HCT116 (cell line): ENCODE data around the gene RHBDD1. TPM values are rescaled to one million over a fixed set of nuclear protein-coding genes. Genes with fewer than 3 reads are reported as not detected.

ENCODE experiments used
- ATAC-seq: fragments of 200-7000 bp; cut with Tn5 transposase; 2 replicates; pipeline ENCODE4 v1.9.1; 2020; ENCODE audit warnings: mild to moderate bottlenecking, moderate library complexity
- BruUV-seq: library from RNA; stranded (reverse); fragments of 400-500 nt; replicated peaks from 2 replicates; lab custom pipeline; 2021; lab: Mats Ljungman, UMichigan
- CTCF ChIA-PET: fragments of 300-600 bp; sonication (Branson Sonifier 250); formaldehyde crosslinking; loops from one replicate; lab custom pipeline; 2021; ENCODE audit warnings: antibody characterized with exemption; lab: Charles Lee
- POLR2A ChIA-PET: fragments of 300-600, 350-600 bp; sonication (Branson Sonifier 250); formaldehyde crosslinking; loops from one replicate; lab custom pipeline; 2021; ENCODE audit warnings: antibody characterized with exemption; lab: Charles Lee
- RAD21 ChIA-PET, 2 experiments: fragments of 300-600 bp; sonication (Branson Sonifier 250); formaldehyde crosslinking; loops; one replicate each; lab custom pipeline; 2023; ENCODE audit warnings: low total read pairs in 2 of 2; ENCODE audit not compliant: uncharacterized antibody in 2 of 2, unreplicated experiment in 2 of 2, low non-redundant PET in 1 of 2; lab: Charles Lee
- DNase-seq: peaks from one replicate; pipeline ENCODE4 v3.0.0-alpha.2; 2010; ENCODE audit warnings: low read depth, low spot score
- H2AFZ ChIP-seq: fragments of 200-600 bp; shearing (Covaris generic), sonication (generic); 2 replicates; pipeline ENCODE4 v1.6.1; 2017; ENCODE audit warnings: low read depth, mixed run types, mixed read lengths, antibody characterized with exemption, low read length; ENCODE audit not compliant: poor library complexity, severe bottlenecking
- H3K27ac ChIP-seq: 2 replicates; pipeline ENCODE4 v1.5.1; 2012; ENCODE audit warnings: low read depth, low read length
- H3K27me3 ChIP-seq: fragments of 200-600 bp; sonication (generic); 2 replicates; pipeline ENCODE4 v1.6.1; 2016; ENCODE audit warnings: mixed run types, low read length, mixed read lengths; ENCODE audit not compliant: insufficient read depth
- H3K36me3 ChIP-seq, 2 experiments: fragments of 200-500 bp in 1 of 2; fragments of 200-600 bp in 1 of 2; sonication (Bioruptor generic) in 1 of 2; sonication (generic) in 1 of 2; 2 replicates each; pipeline versions ENCODE4 v1.5.1 to v1.6.1; 2014 to 2016; ENCODE audit warnings: low read length in 2 of 2, inconsistent platforms in 1 of 2, mixed read lengths in 1 of 2, mixed run types in 1 of 2; ENCODE audit not compliant: insufficient read depth in 2 of 2, control insufficient read depth in 1 of 2
- H3K4me1 ChIP-seq, 2 experiments: fragments of 200-600 bp in 1 of 2; sonication (generic) in 1 of 2; 2 replicates each; pipeline versions ENCODE4 v1.5.1 to v1.6.1; 2012 to 2017; ENCODE audit warnings: low read length in 2 of 2, inconsistent platforms in 1 of 2, mild to moderate bottlenecking in 1 of 2, mixed read lengths in 1 of 2, mixed run types in 1 of 2, moderate library complexity in 1 of 2; ENCODE audit not compliant: insufficient read depth in 2 of 2, control insufficient read depth in 1 of 2
- H3K4me2 ChIP-seq: fragments of 200-600 bp; sonication (generic); 2 replicates; pipeline ENCODE4 v1.6.1; 2017; ENCODE audit warnings: mixed run types, low read length, mixed read lengths
- H3K4me3 ChIP-seq, 2 experiments: fragments of 200-600 bp in 1 of 2; sonication (generic) in 1 of 2; replicated peaks in 1 of 2; 2 replicates each; pipeline ENCODE4 v1.5.1; 2011 to 2016; ENCODE audit warnings: low read length in 2 of 2, control low read depth in 1 of 2, low read depth in 1 of 2, mild to moderate bottlenecking in 1 of 2, mixed read lengths in 1 of 2, mixed run types in 1 of 2
- H3K79me2 ChIP-seq: fragments of 200-600 bp; sonication (generic); 2 replicates; pipeline ENCODE4 v1.6.1; 2017; ENCODE audit warnings: mild to moderate bottlenecking, mixed run types, low read length, moderate library complexity, mixed read lengths; ENCODE audit not compliant: insufficient read depth
- H3K9ac ChIP-seq: fragments of 200-600 bp; sonication (generic); 2 replicates; pipeline ENCODE4 v1.6.1; 2016; ENCODE audit warnings: low read length, mixed read lengths
- H3K9me2 ChIP-seq: fragments of 200-600 bp; sonication (generic), shearing (Covaris generic); 2 replicates; pipeline ENCODE4 v1.6.1; 2017; ENCODE audit warnings: mixed run types, mild to moderate bottlenecking, moderate library complexity; ENCODE audit not compliant: insufficient read depth
- H3K9me3 ChIP-seq, 2 experiments: fragments of 200-500 bp in 1 of 2; fragments of 200-600 bp in 1 of 2; sonication (Bioruptor generic) in 1 of 2; sonication (generic) in 1 of 2; 2 replicates each; pipeline ENCODE4 v1.6.1; 2014 to 2017; ENCODE audit warnings: low read length in 2 of 2, mixed read lengths in 2 of 2, inconsistent platforms in 1 of 2, low read depth in 1 of 2, mild to moderate bottlenecking in 1 of 2, mixed run types in 1 of 2, moderate library complexity in 1 of 2; ENCODE audit not compliant: control insufficient read depth in 1 of 2, insufficient read depth in 1 of 2
- H4K20me1 ChIP-seq: fragments of 200-600 bp; sonication (generic), shearing (Covaris generic); 2 replicates; pipeline ENCODE4 v1.6.1; 2017; ENCODE audit warnings: mixed run types, mild to moderate bottlenecking, moderate library complexity; ENCODE audit not compliant: insufficient read depth
- ATF3 ChIP-seq: IDR thresholded peaks from 2 replicates; pipeline ENCODE4 v1.6.1; 2012
- CEBPB ChIP-seq: IDR thresholded peaks from 2 replicates; pipeline ENCODE4 v1.6.1; 2012; ENCODE audit warnings: low read depth
- FOSL1 ChIP-seq: IDR thresholded peaks from 2 replicates; pipeline ENCODE4 v1.6.1; 2012; ENCODE audit warnings: low read depth
- JUND ChIP-seq: IDR thresholded peaks from 2 replicates; pipeline ENCODE4 v1.6.1; 2012
- POLR2A ChIP-seq: IDR thresholded peaks from 2 replicates; pipeline ENCODE4 v1.7.0; 2011; ENCODE audit warnings: borderline replicate concordance; ENCODE audit not compliant: insufficient read depth, insufficient read length; ENCODE audit errors: extremely low read depth
- SRF ChIP-seq: IDR thresholded peaks from 2 replicates; pipeline ENCODE4 v1.6.1; 2012; ENCODE audit warnings: low read depth
- TCF7L2 ChIP-seq: IDR thresholded peaks from 2 replicates; pipeline ENCODE4 v1.7.0; 2011; ENCODE audit warnings: borderline replicate concordance, inconsistent platforms; ENCODE audit not compliant: insufficient read depth, insufficient read length; ENCODE audit errors: extremely low read depth
- ZBTB33 ChIP-seq: IDR thresholded peaks from 2 replicates; pipeline ENCODE4 v1.6.1; 2011; ENCODE audit warnings: mild to moderate bottlenecking, low read length, moderate library complexity; ENCODE audit not compliant: insufficient replicate concordance; ENCODE audit errors: extremely low read depth
- intact Hi-C: fragments of 100-400 bp; cut with micrococcal nuclease; formaldehyde crosslinking; loops from 2 replicates; pipeline ENCODE4 v1.10.0; 2022
- total RNA-seq: library from RNA; stranded (reverse); gene quantifications from one replicate; pipeline ENCODE4 v1.2.1, GENCODE V29; 2021; ENCODE audit not compliant: unreplicated experiment
- TF ChIP-seq, protein P1 (sequence below): IDR thresholded peaks from 2 replicates; pipeline ENCODE4 v1.6.1; 2012; ENCODE audit warnings: low read depth

Gene RHBDD1
- total RNA-seq, 1 experiment from 2014 or later = 73.8 TPM

DNA sequence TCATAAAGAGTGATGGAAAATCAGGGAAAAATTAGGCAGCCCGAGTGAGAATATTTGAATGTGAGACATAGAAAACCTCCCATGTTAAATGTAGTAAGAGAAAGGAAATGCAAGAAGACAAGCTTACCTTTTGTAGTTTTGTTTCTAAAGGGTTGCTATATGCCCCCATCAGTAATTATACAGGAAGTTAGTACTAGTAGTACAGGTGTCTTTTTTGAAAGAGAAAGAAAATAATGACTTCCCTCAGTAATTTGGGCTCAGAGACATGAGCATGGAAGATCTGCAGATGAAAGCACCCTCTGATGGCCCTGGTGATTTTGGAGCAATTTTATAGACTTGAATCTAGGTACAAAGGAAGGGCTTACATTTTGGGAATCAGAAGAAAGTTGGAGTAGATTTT lies 80.8 kb downstream of the RHBDD1 start:
- H3K4me2 ChIP-seq = no peak overlapping the region
- H3K36me3 ChIP-seq = no peaks in the 10 kb centered on the region; a peak in 1 of 4 replicates
- TF ChIP-seq JUND (no peak), FOSL1 (no peak), POLR2A (no peak), TCF7L2 (no peak), SRF (no peak)
- TF ChIP-seq, protein P1, sequence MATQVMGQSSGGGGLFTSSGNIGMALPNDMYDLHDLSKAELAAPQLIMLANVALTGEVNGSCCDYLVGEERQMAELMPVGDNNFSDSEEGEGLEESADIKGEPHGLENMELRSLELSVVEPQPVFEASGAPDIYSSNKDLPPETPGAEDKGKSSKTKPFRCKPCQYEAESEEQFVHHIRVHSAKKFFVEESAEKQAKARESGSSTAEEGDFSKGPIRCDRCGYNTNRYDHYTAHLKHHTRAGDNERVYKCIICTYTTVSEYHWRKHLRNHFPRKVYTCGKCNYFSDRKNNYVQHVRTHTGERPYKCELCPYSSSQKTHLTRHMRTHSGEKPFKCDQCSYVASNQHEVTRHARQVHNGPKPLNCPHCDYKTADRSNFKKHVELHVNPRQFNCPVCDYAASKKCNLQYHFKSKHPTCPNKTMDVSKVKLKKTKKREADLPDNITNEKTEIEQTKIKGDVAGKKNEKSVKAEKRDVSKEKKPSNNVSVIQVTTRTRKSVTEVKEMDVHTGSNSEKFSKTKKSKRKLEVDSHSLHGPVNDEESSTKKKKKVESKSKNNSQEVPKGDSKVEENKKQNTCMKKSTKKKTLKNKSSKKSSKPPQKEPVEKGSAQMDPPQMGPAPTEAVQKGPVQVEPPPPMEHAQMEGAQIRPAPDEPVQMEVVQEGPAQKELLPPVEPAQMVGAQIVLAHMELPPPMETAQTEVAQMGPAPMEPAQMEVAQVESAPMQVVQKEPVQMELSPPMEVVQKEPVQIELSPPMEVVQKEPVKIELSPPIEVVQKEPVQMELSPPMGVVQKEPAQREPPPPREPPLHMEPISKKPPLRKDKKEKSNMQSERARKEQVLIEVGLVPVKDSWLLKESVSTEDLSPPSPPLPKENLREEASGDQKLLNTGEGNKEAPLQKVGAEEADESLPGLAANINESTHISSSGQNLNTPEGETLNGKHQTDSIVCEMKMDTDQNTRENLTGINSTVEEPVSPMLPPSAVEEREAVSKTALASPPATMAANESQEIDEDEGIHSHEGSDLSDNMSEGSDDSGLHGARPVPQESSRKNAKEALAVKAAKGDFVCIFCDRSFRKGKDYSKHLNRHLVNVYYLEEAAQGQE = no peak
- POLR2A ChIA-PET = no interaction called here
- no peak overlapping the region for H3K9ac ChIP-seq
- H3K4me3 ChIP-seq = no peak overlapping the region
- CTCF ChIA-PET = no interaction called here
- no peak overlapping the region for H3K27ac ChIP-seq
- H3K4me1 ChIP-seq = no peaks in the 10 kb centered on the region
- H3K27me3 ChIP-seq = no peaks in the 10 kb centered on the region
- H3K9me2 ChIP-seq = no peaks in the 10 kb centered on the region
- H2AFZ ChIP-seq = no peak overlapping the region
- intact Hi-C loops = no loop called here
- DNase-seq = no peak
- no peaks in the 10 kb centered on the region for H3K9me3 ChIP-seq
- no peak for ATAC-seq
- BruUV-seq = no TSS peak
- H4K20me1 ChIP-seq = no peaks in the 10 kb centered on the region
- RAD21 ChIA-PET = no interaction called here
- H3K79me2 ChIP-seq = no peaks in the 10 kb centered on the region; the same call in 1 of the 2 replicates

DNA sequence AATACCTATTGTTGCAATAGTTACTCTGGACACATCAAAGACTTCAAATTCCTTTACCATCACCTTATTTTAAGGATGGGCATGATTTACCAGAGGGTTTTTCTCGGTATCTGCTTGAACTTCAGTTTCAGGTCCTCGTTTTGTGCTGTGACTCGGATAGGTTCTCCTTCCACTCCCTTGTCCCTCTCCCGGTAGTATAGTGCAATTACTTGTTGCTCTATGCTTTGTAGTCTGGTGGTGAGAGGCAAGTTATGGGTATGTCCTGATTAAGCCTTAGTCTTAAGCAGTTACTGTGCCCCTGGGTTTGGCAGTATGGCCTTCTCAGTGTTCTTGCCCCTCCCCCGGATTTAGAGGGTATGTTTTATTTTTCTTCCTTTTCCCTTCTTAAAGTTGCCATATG lies 96.6 kb downstream of the RHBDD1 start:
- TF ChIP-seq POLR2A (no peak), ZBTB33 (no peak), CEBPB (no peak), ATF3 (no peak)
- TF ChIP-seq, all 23 proteins: peak for 0
- intact Hi-C loops = no loop called here
- no peaks in the 10 kb centered on the region for H3K4me1 ChIP-seq
- RAD21 ChIA-PET = no interaction called here
- no peak overlapping the region for H3K9ac ChIP-seq
- no peaks in the 10 kb centered on the region for H4K20me1 ChIP-seq
- CTCF ChIA-PET = no interaction called here
- BruUV-seq = no TSS peak
- no peaks in the 10 kb centered on the region for H3K9me2 ChIP-seq
- H2AFZ ChIP-seq = no peak overlapping the region
- H3K79me2 ChIP-seq = no peaks in the 10 kb centered on the region
- H3K4me2 ChIP-seq = no peak overlapping the region
- no peaks in the 10 kb centered on the region for H3K36me3 ChIP-seq
- H3K4me3 ChIP-seq = no peak overlapping the region
- POLR2A ChIA-PET = no interaction called here
- DNase-seq (no peak), ATAC-seq (no peak)
- H3K27ac ChIP-seq = no peak overlapping the region
- no peaks in the 10 kb centered on the region for H3K9me3 ChIP-seq
- H3K27me3 ChIP-seq = no peaks in the 10 kb centered on the region
